GM18502 (cell line): ENCODE results near the gene DIPK1A.

ENCODE experiments used
- ATAC-seq: cut with Tn5 transposase; IDR thresholded peaks from one replicate; pipeline ENCODE4 v1.9.1; 2021; ENCODE audit warnings: mild to moderate bottlenecking; ENCODE audit not compliant: unreplicated experiment, poor library complexity

The DIPK1A gene

DNA sequence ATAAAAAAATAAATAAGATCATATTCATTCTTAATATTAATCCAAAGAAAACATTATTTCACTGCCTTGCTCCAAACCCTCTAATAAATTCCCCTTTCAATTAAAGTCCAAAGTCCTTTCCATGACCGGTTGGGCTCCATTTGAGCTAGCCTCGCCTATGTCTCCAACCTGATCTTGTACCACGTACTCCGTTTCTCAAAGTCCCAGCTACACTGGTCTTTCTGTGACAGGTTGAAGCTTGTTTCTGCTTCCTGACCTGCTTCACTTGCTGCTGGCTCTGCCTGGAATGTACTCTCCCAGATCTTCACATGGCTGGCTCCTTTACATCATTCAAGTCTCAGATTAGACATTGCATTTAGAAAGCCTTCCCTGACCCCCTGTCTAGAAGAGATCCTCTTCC is 113.1 kb downstream of the DIPK1A start:
- ATAC-seq = no peak

DNA sequence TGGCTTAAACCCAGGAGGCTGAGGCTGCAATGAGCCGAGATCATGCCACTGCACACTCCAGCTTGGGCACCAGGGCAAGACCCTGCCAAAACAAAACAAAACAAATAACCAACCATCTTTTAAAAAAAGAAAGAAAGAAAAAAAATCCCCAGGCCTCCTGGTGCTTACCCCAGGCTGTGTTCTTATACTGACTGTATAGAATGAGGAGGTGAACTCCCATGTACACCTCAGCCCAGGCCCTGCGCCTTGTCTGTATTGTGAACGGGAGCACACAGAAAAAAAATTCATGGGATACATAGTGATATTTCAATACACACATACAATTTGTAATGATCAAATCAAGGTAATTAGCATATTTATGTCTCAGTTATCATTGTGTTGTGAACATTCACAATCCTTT is 115.4 kb downstream of the DIPK1A start:
- ATAC-seq = no peak

GRCh38 chr1:92844439-92844838 is 116.8 kb downstream of the DIPK1A start:
- ATAC-seq = no peak

DNA sequence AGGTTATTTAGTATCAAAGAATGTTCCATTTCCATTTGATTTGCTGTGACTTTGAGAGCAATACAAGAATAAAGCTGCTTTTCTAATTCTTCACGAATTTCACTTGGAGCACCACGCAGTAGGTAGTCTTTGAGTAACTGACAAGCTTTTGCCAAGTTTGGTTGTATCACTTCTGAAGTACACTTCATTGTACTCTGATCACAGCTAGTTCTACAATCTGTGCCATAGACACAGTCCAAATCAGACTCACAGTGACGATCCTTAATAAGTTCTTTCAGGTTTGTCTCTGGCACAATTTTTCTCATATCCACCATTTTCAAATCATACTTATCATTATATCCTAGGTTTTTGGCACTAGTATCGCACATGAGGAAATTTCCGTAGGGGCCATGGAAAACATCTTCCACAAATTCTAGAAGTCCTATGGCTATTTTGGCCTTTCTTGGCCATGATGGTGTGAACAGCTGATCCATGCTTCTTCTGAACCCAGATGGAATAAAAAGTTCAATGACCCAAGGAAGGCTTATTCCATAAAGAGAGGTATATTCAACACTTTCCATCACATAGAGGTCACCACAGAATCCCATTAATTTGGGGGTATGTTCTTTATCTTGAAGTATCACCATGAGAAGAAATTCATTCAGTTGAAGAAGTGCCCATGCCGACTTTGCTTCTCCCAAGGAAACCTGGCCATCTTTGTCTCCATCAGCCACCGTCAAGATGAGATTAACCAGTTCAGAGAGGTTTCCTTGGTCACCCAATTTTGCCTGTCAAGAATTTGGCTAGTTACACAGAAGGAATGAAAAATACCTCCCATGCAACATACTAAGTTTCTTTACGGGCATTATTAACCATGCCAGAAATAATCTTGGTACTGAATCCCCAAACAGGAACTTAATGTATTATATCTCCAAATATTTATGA is 117.6 kb downstream of the DIPK1A start:
- no peak for ATAC-seq

GRCh38 chr1:92843046-92843423 is 118.2 kb downstream of the DIPK1A start:
- no peak for ATAC-seq

GRCh38 chr1:92842082-92843045 is 118.9 kb downstream of the DIPK1A start:
- no peak for ATAC-seq

DNA sequence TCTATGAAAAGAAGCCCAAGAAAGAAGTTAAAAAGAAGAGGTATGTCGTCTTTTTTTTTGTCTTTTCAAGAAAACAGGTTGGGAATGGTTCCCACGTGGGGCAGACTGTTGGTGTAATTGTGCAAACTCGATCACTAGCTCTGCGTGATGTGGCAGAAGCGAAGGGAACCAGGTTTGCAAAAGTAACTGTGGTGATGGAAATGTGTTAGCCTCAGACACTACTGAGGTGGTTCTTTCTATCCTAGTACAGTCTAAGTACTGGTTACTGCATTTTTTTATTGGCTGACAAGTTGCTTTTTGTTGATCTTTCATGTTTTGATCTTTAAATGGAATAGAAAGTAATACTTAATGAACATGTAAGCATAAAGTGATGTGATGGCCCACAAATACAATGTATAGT is 120.7 kb downstream of the DIPK1A start:
- no peak for ATAC-seq

DNA sequence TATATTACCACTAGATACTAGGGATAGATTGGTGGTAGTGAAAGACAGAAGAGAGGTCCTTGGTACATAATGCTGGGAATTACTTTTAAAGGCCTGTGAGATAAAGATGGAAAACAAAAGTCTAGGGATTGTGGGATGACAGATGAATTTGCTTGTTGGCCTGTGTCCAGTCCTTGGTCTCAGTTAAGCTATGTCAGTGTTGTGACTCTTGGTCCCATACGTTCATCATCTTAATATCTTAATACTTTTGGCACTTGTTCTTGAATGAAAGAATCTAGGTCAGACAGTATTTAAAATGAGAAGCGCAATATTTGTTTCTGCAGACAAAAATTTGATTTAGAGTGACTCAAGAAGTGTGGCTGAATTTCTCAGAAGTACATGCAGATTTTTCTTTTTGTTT is 121.8 kb downstream of the DIPK1A start:
- ATAC-seq = no peak

DNA sequence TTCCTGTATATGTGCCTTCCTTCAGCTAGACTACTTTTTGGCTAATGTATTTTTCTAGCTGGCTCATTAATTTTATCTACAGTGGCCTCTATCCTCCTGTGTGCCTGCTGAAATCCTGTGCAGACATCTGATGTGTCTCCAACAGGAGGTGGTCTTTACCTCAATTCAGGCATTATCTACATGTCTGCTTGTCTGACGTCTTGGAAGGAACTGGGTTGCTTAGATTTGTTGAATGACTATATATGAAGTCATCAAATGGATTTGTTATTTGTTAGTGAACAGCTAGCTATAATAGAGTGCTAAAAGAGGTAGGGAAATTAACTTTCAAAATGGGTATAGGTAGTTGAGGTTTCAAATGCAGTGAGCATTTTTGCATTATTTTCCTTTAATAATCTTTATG is 122.7 kb downstream of the DIPK1A start:
- ATAC-seq = no peak

DNA sequence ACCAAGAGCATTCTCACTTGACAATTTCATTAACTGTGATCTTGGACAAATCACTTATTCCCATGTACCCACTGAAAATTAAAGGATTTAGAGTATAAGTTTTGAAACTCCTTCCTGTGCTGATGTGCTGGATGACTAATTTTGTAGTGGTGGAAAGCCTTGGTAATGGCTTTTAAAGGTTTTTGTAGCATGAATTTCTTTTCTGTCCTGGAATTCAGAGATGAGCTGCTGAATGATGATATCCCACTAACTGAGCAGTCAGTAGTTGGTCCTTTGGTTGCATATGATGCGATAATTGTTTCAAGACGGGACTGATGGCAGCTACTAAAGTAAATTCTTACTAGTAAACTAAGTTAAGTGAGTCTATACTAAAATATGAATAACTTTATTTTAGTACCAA is 124.2 kb downstream of the DIPK1A start:
- no peak for ATAC-seq

- ATAC-seq = no peak
Measured at GRCh38 chr1:92834617-92835016, 126.6 kb downstream of the DIPK1A start.

DNA sequence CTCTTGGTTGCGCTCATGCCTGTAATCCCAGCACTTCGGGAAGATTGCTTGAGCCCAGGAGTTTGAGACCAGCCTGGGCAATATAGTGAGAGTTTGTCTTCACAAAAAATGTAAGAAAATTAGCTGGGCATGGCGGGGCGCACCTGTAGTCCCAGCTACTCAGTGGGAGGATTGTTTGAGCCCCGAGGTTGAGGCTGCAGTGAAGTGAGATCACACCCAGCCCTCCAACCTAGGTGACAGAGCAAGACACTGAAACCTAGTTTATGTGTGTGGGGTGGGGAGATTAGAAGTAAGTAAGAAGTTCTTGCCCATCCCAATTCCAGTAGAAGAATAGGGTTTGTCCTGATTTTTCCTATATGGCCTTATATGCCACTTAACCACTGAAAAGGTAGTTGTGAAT is 127.4 kb downstream of the DIPK1A start:
- no peak for ATAC-seq

DNA sequence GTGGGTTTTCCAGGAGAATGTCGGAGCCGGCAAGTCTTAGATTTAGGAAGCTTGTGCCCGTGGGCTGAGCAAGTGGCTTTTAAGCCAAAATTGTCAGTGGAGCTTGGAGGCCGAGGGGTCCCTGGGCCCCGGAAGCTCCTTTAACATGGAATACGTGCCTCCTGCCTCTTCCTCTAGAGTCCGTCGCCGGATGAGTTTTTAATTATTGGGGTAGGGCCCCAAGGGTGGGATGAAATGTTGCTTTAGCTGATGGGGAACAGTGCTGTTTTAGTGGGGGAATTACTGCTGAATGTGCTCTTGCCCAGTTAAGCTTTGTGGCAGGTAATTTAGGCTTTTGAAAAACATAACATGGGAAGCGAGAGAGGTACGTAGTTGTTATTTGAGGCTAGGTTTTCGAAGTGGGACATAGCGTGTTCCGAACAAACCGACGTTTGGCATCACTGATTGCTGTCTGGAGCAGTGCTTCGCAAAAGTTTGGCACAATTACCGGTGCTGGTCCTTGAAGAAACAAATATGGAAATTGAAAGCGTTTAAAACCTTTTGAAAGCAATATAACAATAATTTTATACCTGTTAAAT is 128.6 kb downstream of the DIPK1A start:
- ATAC-seq = no peak

- peak; percentile 88 for ATAC-seq
Measured at GRCh38 chr1:92831762-92832536, 129.3 kb downstream of the DIPK1A start, which contains the start of gene RPL5. Gene RPL5 (plus strand): TSS chr1:92832040. CDS start chr1:92832115, 75 bp downstream.

DNA sequence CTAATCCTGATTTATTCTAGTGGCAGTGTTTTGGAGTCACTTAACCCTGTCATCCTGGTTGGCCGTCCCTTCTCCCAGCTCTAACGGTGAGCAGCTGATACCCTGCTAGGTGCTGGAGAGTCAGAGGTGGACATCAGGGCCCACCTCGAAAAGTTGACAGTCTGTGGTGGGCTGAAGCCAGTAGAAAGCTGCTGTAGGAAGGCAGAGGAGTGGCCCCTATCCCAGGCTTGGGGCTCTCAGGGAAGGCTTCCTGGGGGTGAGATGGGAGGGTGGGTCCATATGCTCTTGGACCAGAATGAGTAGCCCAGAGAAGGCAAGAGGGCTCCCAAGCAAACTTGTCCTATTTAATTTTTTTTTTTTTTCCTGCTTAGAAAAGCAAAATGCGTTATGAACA is 129.9 kb downstream of the DIPK1A start:
- ATAC-seq = peak; percentile 2

DNA sequence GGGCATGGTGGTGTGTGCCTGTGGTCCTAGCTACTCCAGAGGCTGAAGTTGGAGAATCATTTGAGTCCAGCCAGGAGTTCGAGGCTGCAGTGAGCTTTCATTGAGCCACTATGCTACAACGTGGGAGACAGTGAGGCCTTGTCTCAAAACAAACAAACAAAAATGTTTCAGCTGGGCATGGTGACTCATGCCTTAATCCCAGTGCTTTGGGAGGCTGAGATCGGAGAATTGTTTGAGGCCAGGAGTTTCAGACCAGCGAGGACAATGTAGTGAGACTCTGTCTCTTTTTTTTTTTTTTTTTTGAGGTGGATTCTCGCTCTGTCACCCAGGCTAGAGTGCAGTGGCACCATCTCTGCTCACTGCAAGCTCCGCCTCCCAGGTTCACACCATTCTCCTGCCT is 134.5 kb downstream of the DIPK1A start:
- no peak for ATAC-seq

- ATAC-seq = no peak
Measured at GRCh38 chr1:92822879-92823278, 138.4 kb downstream of the DIPK1A start.

- ATAC-seq = no peak
Measured at GRCh38 chr1:92820551-92820950, 140.7 kb downstream of the DIPK1A start.

DNA sequence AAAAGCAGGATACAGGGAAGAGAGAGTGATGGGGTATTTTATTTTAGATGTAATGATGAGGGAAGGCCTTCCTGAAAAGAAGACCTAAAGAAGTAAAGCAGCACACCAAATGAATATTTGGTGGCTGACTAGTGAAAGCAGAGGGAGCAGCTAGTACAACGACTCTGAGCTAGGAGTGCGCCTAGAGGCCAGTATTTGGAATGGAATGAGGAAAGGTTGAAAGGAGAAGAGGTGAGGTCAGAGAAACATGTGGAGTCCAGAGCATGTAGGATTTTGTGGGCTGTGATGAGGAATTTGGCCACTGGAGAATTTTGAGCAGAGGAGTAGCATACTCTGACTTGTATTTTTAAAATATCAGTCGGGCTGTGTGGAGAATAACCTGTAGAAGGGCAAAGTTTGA is 141.2 kb downstream of the DIPK1A start:
- no peak for ATAC-seq
